ENCODE data around the gene BBS2. TPM values are rescaled to one million over a fixed set of nuclear protein-coding genes. Genes with fewer than 3 reads are reported as not detected.

Gene BBS2
- total RNA-seq, 3 donors from 2014 or later (not counting 1 experiment from before 2014, with no cell fraction given): 36.8 to 40.3 (median 38.2) TPM

- Mint-ChIP-seq H3K9me3 (no peaks in the 10 kb centered on the region), H3K4me1 (no peaks in the 10 kb centered on the region), H3K4me3 (no peak overlapping the region), H3K27ac (no peak overlapping the region), H3K27me3 (ENCODE audit: low read depth in 2 of 2) (no peaks in the 10 kb centered on the region), H3K36me3 (peaks cover 14% of the 10 kb centered on the region)
- no peak for TF ChIP-seq CTCF (IDR thresholded peaks at IDR 0.05)
- H3K27me3 ChIP-seq (ENCODE audit: control insufficient read depth, insufficient read depth, low read length): no peaks in the 10 kb centered on the region
- H3K4me3 ChIP-seq (ENCODE audit: low read length): no peak overlapping the region
- no peaks in the 10 kb centered on the region for H3K4me1 ChIP-seq (ENCODE audit: control insufficient read depth, insufficient read depth, low read length)
- no peak for ATAC-seq
- 91% methylated on average over 6 of the region's 7 CpGs for WGBS (ENCODE audit: insufficient coverage)
- H3K27ac ChIP-seq (ENCODE audit: low read length): no peak overlapping the region
- intact Hi-C loops (cut with micrococcal nuclease): no loop called here
- DNase-seq: no peak
- H3K9me3 ChIP-seq (ENCODE audit: control insufficient read depth, insufficient read depth, low read length): no peaks in the 10 kb centered on the region
- H3K36me3 ChIP-seq (ENCODE audit: control insufficient read depth, insufficient read depth, low read length): peaks cover 45% of the 10 kb centered on the region
Measured at GRCh38 chr16:56480776-56481467, 38.9 kb downstream of the BBS2 start.

- H3K4me1 Mint-ChIP-seq: no peaks in the 10 kb centered on the region
- H3K4me3 Mint-ChIP-seq: no peak overlapping the region
- WGBS (ENCODE audit: insufficient coverage): 100% methylated on average over 1 of the region's 2 CpGs
- ATAC-seq: no peak
- DNase-seq: no peak
- Histone ChIP-seq H3K36me3 (ENCODE audit: control insufficient read depth, insufficient read depth, low read length) (peaks cover 53% of the 10 kb centered on the region), H3K27me3 (ENCODE audit: control insufficient read depth, insufficient read depth, low read length) (no peaks in the 10 kb centered on the region), H3K4me3 (ENCODE audit: low read length) (no peak overlapping the region), H3K27ac (ENCODE audit: low read length) (no peak overlapping the region), H3K9me3 (ENCODE audit: control insufficient read depth, insufficient read depth, low read length) (no peaks in the 10 kb centered on the region), H3K4me1 (ENCODE audit: control insufficient read depth, insufficient read depth, low read length) (no peaks in the 10 kb centered on the region)
- H3K36me3 Mint-ChIP-seq: peaks cover 18% of the 10 kb centered on the region
- intact Hi-C loops (cut with micrococcal nuclease): no loop called here
- H3K27me3 Mint-ChIP-seq (ENCODE audit: low read depth in 2 of 2): no peaks in the 10 kb centered on the region
- TF ChIP-seq CTCF (IDR thresholded peaks at IDR 0.05): no peak
- peak overlapping the region in 1 of 2 donors; percentile 5 for H3K27ac Mint-ChIP-seq
- H3K9me3 Mint-ChIP-seq: no peaks in the 10 kb centered on the region
Measured at GRCh38 chr16:56479469-56479868, 40.4 kb downstream of the BBS2 start.

- no peak overlapping the region for H3K27ac ChIP-seq (ENCODE audit: low read length)
- no peaks in the 10 kb centered on the region for H3K27me3 Mint-ChIP-seq (ENCODE audit: low read depth in 2 of 2)
- no peak overlapping the region for H3K4me3 Mint-ChIP-seq
- no peak for TF ChIP-seq CTCF (IDR thresholded peaks at IDR 0.05)
- H3K27me3 ChIP-seq (ENCODE audit: control insufficient read depth, insufficient read depth, low read length): no peaks in the 10 kb centered on the region
- ATAC-seq: no peak
- peaks cover 52% of the 10 kb centered on the region for H3K36me3 ChIP-seq (ENCODE audit: control insufficient read depth, insufficient read depth, low read length)
- intact Hi-C loops (cut with micrococcal nuclease): no loop called here
- no peaks in the 10 kb centered on the region for H3K9me3 ChIP-seq (ENCODE audit: control insufficient read depth, insufficient read depth, low read length)
- H3K4me3 ChIP-seq (ENCODE audit: low read length): no peak overlapping the region
- no peak overlapping the region for H3K27ac Mint-ChIP-seq
- peaks cover 18% of the 10 kb centered on the region for H3K36me3 Mint-ChIP-seq
- H3K4me1 ChIP-seq (ENCODE audit: control insufficient read depth, insufficient read depth, low read length): no peaks in the 10 kb centered on the region
- no peaks in the 10 kb centered on the region for H3K4me1 Mint-ChIP-seq
- DNase-seq: no peak
- H3K9me3 Mint-ChIP-seq: no peaks in the 10 kb centered on the region
- 94% methylated on average over 2 of the region's 2 CpGs for WGBS (ENCODE audit: insufficient coverage)
Measured at GRCh38 chr16:56478281-56479049, 41.4 kb downstream of the BBS2 start.

Data from natural killer cell (primary cell).